Germinal center (tissue), 1 donor: ENCODE data around the gene TREML4.
"Not testable (repeated sequence)": the region's sequence is repeated elsewhere in the genome, so short reads cannot be mapped to it uniquely, and the experiment has no call there.

ENCODE experiments used
- DNase-seq: peaks from one replicate; pipeline ENCODE4 v3.0.0; 2012; ENCODE audit warnings: mixed read lengths, low spot score

The TREML4 gene

DNA sequence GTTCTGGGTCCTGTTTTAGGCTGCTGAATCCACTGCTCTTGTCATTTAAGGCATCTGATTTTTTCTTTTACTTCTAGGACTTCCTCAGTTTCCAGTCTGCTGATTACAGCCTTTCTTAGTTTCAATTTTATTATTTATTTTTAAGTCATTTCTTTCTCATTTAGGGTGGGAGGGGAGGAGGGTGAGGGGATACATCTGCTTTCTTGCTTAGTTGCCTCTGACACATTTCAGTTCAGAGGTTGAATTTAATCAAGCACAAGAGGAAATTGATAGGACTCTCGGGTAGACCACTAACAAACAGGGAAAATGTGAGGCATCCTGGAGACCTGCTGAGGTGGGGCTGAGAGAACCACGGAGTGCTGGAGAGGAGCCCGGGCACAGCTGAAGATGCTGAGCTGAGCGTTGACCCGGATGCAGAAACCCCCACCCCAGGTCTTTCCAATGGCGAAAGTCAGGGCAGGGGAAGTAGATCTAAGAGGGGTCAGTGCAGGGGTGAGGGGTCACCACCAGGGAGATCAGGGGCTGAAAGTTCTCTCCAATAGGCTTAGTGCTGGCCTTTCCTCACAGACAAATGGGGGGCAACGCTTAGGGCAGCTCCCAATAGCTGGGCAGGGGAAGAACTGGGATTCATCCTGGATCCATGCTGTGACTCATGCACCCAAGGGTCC lies 19.6 kb upstream of the TREML4 start:
- no peak for DNase-seq

DNA sequence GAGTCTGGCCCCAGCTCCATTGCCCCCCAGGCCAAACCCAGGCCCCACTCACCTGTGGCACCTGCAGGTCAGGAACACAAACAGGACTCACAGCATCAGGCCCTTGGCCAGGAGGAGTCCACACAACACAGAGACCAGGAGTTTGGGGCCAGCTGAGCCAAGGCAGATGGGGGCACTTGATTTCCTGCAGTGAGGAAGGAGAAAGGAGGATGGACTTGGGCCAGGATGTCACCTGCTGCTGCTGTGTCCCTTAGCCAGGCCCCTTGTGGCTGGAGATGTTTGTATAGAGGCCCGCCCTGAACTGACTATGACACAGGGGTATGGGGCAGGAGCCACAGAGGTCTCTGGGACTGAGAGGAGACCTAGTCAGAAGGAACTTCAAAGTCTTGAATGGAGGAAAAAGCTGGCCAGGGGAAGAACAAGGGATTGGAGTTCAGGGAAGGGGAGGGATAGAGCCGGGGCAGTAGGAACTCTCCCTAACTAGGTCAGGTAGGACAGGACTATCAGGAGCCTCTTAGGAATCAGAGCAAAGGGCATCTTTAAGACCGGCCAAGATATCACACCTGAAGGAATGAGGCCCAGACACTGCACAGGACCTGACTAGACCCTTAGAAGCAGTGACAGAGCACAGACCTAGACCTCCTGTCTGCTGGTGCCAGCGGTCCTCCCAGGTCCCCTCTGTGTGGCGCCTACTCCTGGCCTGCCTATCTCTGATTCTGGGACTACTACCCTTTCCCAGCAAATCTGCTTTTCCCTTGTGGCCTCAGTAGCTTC lies 18.4 kb upstream of the TREML4 start:
- DNase-seq: no peak

DNA sequence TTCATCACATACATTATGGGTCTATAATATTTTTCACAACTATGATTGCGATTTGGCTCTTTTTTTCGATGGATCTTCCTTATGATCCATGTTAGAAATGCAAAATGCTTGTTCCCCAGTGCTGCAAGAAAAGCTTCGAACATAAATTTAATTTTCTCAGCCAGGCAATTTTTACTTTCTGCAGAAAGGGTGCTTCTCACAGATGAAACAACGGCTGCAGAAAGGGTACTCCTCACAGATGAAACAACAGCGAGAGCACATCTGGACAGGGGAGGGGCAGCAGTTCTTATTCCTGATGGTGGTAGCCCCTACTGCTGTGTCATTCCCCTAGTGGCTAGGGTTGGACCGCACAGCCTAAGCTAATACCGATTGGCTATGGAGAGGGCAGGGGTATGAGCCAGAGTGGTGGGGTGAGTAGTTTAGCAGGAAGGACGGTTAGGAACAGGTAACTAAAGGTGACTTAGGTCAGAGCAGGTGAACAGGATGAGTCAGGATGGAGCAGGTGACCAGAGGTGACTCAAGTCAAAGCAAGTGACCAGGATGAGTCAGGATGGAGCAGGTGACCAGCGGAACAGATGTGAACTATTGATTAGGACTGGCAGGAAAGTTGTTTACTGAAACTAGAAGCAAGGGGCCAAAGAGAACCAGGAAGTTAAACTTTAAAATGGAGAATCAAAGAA lies 13.4 kb upstream of the TREML4 start:
- no peak for DNase-seq

DNA sequence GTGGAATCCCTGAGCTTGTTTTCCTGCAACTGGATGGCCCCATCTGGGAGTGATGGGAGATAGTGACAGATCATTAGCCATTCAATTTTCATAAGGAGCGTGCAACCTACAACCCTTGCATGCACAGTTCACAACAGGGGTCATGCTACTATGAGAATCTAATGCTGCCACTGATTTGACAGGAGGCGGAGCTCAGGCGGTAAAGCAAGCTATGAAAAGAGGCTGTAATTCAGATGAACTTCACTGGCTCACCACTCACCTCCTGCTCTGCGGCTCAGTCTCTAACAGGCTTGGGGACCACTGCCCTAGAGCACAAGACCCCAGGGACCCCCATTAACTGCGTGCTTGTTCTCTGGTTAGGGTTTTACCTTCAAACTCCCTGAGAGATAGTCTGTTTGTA lies 12.4 kb upstream of the TREML4 start:
- no peak for DNase-seq

DNA sequence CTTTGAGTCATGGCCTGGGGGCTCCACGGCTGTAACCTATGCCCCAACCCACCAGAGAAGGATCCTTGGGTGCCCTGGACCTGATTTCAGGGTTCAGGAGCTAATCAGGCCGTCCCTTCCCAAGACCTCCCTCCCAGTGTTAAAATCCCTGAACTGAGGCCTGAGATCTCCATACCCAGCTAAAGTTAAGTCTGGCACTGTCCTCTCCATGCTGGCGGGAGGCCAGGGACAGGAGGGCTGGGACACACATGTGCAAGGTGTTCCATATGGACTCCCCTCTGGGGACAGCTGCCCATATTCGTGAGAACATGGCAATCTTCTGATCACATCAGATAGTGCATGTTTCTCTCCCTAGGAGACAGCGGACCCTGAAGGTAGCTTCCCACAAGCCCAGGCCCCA lies 11.5 kb upstream of the TREML4 start:
- no peak for DNase-seq

DNA sequence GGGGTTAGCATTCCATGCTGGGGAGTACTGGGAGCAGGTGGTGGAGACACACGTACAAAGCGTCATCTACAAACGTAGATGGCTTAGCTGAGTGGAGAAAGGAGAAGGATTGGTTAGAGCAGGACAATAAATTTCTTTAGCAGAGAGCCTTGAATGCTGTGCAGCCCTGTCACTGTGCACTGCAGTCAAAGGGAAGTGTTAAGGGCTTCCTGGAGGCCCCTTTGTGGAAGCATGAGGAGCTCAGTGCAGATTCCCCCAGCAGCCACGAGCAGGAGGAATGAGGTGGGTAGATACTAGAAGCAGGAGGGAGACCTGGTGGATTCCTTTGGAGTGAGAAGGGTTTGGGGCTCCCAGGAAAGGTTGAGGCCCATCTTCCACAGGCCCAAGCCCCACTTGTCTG lies 6.1 kb upstream of the TREML4 start:
- no peak for DNase-seq

DNA sequence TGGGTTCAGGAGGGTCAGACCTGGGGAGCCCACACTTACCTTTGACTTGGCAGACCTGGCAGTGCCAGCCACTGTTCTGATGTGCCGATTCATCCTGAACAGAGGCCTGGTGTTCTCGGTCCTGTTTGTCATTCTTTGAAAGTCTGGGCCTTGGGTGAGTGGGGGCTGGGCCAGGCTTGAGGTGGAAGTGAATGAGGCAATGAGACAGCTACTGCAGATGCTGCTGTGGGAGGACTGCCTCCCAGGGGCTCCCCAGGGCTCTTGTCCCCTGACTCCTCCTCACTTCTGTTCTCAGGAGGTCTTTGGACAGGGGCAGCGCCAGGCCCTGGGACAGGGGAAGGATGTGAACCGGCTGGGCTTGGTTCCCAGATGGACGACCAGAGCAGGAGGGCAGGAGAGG lies 5.6 kb upstream of the TREML4 start:
- no peak for DNase-seq

DNA sequence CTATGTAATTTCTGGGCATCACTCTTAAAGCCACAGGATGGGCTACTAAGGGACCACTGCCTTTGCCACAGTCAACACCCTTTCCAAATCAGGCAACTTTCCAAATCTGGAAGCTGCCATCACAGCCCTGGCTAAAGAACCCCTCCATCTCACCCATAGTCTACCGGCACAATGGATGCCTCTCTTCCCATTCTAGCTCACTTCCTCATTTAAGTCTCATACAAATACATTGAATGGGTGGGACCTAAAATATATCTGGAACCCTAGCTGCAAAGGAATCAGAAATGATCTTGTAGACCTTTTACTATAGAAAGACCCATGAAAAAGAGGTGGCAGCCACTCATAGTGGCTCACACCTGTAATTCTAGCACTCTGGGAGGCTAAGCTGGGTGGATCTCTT lies 3.3 kb upstream of the TREML4 start:
- DNase-seq: no peak

DNA sequence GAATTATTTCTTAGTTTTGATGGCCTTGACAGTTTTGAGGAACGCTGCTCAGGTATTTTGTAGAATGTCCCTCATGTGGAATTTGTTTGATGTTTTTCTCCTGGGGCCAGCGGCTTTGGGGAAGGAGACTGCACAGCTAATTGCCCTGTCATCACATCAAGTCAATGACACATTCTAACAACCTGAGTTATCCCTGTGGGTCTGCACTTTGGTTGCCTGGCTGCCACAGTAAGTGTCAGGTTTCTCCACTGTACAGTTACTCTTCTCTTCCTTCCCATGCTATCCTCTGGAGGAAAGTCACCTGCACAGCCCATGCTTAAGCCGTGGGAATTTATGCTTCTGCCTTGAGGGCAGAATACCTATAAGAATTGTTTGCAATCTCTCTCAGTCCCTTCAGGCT lies 1.4 kb upstream of the TREML4 start:
- DNase-seq: no peak

DNA sequence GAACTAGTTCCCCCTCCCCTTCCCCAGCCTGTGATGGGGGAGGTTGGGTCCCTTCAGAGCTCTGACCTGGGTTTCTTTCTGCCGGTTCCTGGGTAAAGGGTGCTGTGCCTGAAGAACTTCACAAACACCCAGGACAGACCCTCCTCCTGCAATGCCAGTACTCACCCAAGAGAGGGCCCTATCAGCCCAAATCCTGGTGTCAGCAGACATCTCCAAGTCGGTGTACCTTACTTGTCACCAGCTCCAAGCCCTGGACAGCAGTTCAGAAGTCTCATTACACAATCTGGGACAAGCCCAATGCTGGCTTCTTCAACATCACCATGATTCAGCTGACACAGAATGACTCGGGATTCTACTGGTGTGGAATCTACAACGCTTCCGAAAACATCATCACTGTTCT lies 467 bp downstream of the TREML4 start:
- no peak for DNase-seq

DNA sequence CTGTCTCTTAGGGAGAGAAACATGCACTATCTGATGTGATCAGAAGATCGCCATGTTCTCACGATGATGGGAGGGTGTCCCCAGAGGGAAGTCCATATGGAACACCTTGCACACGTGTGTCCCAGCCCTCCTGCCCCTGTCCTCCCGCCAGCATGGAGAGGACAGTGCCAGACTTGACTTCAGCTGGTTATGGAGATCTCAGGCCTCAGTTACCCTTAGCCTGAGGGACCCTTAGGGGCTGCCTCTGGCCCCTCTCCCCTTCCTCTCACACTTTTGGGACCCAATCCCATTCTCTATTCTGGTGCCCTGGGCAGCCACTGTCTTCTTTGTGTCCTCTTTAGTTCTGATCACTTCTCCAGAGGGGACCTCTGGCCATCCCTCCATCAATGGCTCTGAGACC lies 1.6 kb downstream of the TREML4 start:
- DNase-seq: no peak

DNA sequence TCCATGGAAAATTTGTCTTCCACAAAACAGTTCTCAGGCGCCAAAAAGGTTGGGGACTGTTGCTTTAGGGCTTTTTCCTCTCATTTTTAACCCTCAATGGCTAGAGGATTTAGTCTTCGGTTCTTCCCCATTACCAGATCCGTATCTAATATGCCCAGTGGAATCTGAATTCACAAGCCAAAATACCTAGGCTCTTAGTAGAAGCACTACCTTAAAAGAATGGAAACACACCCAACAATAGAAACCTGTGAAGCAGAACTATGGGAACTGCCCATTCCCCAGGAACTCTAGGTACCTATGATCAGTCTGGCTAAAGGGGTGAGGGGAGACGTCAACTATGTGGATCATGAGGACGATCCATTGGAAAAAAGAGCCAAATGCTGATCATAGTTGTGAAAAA lies 3.1 kb downstream of the TREML4 start:
- no peak for DNase-seq

DNA sequence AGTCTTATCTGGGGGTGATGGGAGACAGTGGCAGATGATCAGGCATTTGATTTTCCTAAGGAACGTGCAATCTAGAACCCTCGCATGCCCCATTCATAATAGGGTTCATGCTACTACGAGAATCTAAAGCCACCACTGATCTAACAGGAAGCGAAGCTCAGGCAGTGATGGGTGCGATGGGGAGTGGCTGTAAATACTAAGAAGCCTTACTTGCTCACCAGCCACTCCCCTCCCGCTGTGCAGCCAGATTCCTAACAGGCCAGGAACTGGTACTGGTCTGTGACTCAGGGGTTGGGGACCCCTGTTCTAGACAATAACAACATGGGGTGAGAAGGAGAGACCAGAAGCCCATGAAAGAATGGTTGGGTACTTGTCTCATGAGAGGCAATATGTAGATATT lies 4.5 kb downstream of the TREML4 start:
- DNase-seq: no peak

DNA sequence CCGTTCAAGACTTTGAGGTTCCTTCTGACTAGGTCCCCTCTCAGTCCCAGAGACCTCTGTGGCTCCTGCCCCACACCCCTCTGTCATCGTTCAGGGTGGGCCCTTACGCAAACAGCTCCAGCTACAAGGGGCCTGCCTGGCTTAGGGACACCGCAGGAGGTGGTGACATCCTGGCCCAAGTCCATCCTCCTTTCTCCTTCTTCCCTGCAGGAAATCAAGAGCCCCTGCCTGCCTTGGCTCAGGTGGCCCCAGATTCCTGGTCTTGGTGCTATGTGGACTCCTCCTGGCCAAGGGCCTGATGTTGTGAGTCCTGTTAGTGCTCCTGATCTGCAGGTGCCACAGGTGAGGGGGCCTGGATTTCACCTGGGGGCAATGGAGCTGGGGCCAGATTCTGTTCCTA lies 8.1 kb downstream of the TREML4 start:
- no peak for DNase-seq

DNA sequence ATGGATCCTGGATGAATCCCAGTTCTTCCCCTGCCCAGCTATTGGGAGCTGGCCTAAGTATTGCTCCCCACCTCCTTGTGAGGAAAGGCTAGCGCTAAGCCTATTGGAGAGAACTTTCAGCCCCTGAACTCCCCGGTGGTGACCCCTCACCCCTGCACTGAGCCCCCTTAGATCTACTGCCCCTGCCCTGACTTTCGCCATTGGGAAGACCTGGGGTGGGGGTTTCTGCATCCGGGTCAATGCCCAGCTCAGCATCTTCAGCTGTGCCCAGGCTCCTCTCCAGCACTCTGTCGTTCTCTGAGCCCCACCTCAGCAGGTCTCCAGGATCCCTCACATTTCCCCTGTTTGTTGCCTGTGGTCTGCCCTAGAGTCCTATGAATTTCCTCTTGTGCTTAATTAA lies 9.0 kb downstream of the TREML4 start:
- no peak for DNase-seq

DNA sequence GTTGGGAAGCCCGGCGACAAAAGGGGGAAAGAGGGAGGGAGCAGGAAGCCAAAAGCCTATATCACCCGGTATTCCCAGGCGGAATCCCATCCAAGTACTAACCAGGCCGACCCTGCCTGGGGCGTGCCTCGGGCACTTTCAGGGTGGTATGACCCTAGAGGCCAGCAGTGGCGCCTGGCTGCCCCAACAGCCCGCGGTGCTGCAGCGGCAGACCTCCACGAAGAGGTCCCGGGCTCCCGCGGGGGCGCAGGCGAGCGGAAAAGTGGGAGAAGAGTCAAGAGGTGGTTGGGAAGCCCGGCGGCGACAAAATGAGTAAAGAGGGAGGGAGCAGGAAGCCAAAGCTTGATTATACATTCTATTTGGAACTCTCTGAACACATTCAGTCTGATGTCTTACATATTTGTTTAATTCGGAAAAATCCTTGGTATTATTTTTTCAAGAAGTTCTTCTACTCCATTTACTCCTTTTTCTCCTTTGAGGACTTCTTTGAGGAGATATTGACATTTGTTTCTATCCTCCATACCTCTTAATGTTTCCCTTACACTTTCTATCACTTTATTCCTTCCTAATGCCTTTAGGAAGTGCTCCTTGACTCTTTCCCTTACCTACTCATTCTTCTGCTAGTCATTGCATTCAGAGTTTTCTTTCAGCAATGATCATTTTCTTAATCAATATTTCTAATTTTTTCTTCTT lies 11.5 kb downstream of the TREML4 start:
- DNase-seq: no peak

DNA sequence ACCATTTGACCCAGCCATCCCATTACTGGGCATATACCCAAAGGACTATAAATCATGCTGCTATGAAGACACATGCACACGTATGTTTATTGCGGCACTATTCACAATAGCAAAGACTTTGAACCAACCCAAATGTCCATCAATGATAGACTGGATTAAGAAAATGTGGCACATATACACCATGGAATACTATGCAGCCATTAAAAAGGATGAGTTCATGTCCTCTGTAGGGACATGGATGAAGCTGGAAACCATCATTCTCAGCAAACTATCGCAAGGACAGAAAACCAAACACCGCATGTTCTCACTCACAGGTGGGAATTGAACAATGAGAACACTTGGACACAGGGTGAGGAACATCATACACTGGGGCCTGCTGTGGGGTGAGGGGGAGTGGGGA lies 18.4 kb downstream of the TREML4 start:
- not testable (repeated sequence) for DNase-seq

DNA sequence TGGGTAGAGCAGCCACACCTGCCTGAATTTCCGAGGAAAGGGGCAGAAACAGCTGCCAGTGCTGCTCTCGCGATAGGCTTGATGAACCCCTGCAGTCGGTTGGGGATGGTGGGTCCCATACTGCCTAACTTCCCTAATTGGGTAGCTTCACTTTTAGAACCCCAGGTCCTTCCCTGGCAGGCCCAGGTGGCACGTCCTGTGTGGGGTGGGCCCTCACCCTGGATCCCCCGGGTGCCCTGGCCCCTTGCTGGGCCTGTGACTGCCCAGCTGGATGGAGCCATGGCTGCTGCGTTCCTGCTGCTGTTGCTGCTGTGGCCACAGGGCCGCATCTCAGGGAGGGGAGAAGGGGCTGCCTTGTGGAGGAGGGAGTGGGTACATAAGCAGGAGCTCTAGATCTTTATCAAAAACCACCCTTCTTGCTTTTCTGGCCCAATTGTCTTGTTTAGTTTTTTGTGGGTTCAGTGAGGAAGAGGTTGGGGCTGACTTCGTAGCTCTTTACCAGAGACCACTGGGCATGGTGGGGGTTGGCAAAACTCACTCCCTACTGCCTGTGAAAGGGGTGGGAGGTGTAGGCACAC lies 19.2 kb downstream of the TREML4 start:
- DNase-seq: no peak

DNA sequence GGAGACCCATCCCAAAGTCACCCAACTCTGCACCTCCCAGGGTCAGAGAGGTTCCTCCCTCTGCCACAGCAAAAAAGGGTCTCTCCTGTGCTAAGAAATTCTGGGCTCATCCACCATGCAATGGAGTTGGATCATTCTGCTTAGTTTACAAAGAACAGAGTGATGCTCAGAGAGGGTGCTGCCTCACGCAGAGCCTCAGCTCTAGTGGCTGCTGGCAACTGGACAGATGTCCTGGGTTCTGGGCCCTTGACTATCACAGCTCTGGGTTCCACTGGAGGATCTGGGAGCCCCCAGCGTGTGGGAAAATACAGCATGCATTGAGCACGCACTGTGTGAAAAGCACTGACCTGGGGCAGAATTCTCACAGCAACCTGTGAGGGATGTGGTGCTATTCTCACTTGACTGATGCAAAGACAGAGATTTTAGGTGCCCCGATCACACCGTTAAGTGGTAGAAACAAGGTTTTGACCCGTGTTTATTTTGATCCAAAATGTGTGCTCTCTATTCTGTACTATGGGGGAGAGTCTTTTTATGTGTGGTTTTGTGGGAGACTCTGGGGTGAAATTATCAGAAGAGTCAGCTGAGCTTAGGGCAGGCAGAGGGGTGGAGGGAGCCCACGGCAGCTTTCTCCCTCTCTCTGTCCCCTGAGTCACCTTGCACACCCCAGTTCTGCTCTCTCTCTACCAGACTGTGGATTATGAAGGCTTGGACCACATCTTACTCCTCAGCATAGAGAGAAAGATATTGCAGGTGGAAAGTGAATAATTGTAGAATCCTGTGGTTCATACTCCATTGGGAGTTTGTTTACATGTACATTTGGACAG lies 19.9 kb downstream of the TREML4 start:
- no peak for DNase-seq

DNA sequence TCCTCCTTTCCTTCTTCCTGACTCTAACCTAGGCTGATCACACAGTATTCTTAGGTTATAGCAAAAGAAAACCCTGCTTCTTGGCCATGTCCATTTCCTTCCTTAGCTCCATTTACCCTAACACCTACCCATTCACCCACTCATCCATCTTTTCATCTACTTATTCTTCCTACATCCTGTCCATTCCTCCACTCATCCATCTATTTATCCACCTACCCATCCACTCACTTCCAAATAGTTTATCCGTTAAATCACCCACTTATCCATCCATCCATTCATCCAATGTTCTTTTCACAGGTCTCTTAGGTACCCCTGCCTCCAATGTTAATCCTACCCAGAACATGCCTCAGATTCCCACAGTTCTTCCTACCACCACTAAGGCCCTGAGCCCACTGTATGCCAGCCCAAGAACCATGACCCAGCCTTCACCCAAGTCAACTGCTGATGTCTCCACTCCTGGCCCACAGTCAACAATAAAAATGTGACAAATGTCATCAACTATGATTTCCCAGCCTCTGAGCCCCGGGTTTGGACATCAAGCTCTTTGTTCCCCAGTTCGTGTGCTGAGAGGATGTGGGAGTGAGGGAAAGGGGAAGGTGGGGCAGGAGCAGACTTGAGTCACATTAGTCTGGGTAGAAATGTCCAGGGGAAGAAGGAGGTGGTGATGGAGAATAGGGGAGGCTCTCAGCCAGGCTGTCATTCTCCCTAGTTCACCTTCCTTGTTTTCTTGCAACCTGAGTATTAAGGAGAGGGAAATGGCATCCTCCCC lies 24.4 kb downstream of the TREML4 start:
- DNase-seq: no peak

DNA sequence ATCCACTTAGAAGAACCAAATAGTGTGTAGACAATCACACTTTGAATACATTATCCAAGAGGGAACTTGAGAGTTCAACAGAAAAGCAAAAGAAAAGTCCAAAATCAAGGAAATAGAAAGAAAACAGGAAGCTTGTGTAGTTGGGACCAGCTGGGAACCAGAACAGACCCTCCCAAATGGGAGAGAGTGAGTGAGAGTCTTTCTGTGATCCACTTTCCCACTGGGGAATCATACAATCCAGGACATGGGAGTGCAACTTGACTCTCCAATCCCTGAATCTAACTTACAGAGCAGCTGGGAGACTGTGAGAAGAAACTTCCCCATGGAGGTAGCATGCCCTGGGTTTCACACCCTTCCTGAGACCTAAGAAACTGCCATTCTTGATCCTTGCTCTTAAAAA lies 27.0 kb downstream of the TREML4 start:
- DNase-seq: no peak
